Type B pancreatic cell (in vitro differentiated cells): ENCODE data around the gene GJA9. TPM values are rescaled to one million over a fixed set of nuclear protein-coding genes. Genes with fewer than 3 reads are reported as not detected.

Experiments used
- DNase-seq: peaks from one replicate; pipeline ENCODE4 v3.0.0; 2021; ENCODE audit warnings: mixed read lengths; ENCODE audit not compliant: unreplicated experiment; ENCODE audit errors: extremely low spot score
- H3K27ac Mint-ChIP-seq: 2 replicates; pipeline ENCODE4 v1.8.0; 2021; ENCODE audit warnings: mild to moderate bottlenecking, mixed read lengths
- H3K27me3 Mint-ChIP-seq: 2 replicates; pipeline ENCODE4 v1.8.0; 2021; ENCODE audit warnings: mixed read lengths
- H3K36me3 Mint-ChIP-seq: 2 replicates; pipeline ENCODE4 v1.8.0; 2021; ENCODE audit warnings: mixed read lengths
- H3K4me1 Mint-ChIP-seq: one replicate; pipeline ENCODE4 v1.8.0; 2021; ENCODE audit warnings: mixed read lengths; ENCODE audit not compliant: unreplicated experiment
- H3K4me3 Mint-ChIP-seq: 2 replicates; pipeline ENCODE4 v1.8.0; 2021; ENCODE audit warnings: mild to moderate bottlenecking, mixed read lengths
- H3K9me3 Mint-ChIP-seq: 2 replicates; pipeline ENCODE4 v1.8.0; 2021; ENCODE audit warnings: mixed read lengths
- total RNA-seq: library from RNA; stranded (reverse); gene quantifications from 2 replicates; pipeline ENCODE4 v1.2.1, GENCODE V29; 2021; ENCODE audit warnings: low replicate concordance
- TF ChIP-seq, protein P1 (sequence below): fragments of 200-600 bp; sonication (generic); conservative IDR thresholded peaks from 2 replicates; pipeline ENCODE4 v1.5.0; 2021; ENCODE audit warnings: antibody characterized with exemption, mild to moderate bottlenecking

The GJA9 gene
- total RNA-seq, 1 donor from 2014 or later = not detected

DNA sequence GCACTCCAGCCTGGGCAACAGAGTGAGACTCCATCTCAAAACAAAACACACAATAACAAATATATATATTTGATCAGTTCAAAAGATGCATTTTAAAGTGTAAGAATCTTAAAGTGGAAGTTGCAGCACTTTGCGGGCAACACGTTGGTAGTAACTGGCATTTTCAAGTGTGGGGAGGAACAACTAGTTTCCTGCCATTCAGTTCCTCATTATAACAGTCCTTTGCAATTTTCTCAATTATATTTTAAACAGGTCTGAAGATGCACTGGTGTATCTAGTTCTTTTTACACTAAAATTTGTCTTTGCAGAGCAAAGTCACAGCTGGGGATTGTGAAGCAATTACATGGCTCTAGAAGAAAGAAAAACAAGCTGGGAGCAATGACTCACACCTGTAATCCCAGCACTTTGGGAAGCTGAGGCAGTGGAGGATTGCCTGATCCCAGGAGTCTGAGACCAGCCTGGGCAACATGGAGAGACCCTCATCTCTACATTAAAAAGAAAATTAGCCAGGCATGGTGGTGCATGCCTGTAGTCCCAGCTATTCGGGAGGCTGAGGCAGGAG, 47.1 kb downstream of the GJA9 start:
- peaks cover 27% of the 10 kb centered on the region for H3K27me3 Mint-ChIP-seq
- no peak for DNase-seq
- H3K9me3 Mint-ChIP-seq = no peaks in the 10 kb centered on the region
- no peaks in the 10 kb centered on the region for H3K36me3 Mint-ChIP-seq
- no peak overlapping the region for H3K27ac Mint-ChIP-seq
- H3K4me1 Mint-ChIP-seq = no peaks in the 10 kb centered on the region
- TF ChIP-seq, protein P1, sequence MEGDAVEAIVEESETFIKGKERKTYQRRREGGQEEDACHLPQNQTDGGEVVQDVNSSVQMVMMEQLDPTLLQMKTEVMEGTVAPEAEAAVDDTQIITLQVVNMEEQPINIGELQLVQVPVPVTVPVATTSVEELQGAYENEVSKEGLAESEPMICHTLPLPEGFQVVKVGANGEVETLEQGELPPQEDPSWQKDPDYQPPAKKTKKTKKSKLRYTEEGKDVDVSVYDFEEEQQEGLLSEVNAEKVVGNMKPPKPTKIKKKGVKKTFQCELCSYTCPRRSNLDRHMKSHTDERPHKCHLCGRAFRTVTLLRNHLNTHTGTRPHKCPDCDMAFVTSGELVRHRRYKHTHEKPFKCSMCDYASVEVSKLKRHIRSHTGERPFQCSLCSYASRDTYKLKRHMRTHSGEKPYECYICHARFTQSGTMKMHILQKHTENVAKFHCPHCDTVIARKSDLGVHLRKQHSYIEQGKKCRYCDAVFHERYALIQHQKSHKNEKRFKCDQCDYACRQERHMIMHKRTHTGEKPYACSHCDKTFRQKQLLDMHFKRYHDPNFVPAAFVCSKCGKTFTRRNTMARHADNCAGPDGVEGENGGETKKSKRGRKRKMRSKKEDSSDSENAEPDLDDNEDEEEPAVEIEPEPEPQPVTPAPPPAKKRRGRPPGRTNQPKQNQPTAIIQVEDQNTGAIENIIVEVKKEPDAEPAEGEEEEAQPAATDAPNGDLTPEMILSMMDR = no peak
- H3K4me3 Mint-ChIP-seq = no peak overlapping the region

- H3K27ac Mint-ChIP-seq = peak overlapping the region; percentile 49
- TF ChIP-seq, protein P1 = no peak
- H3K27me3 Mint-ChIP-seq = peaks cover 31% of the 10 kb centered on the region
- no peaks in the 10 kb centered on the region for H3K4me1 Mint-ChIP-seq
- H3K4me3 Mint-ChIP-seq = no peak overlapping the region
- no peak for DNase-seq
- H3K9me3 Mint-ChIP-seq = no peaks in the 10 kb centered on the region
- H3K36me3 Mint-ChIP-seq = no peaks in the 10 kb centered on the region
Observed at GRCh38 chr1:38833146-38833545, 48.2 kb downstream of the GJA9 start.

DNA sequence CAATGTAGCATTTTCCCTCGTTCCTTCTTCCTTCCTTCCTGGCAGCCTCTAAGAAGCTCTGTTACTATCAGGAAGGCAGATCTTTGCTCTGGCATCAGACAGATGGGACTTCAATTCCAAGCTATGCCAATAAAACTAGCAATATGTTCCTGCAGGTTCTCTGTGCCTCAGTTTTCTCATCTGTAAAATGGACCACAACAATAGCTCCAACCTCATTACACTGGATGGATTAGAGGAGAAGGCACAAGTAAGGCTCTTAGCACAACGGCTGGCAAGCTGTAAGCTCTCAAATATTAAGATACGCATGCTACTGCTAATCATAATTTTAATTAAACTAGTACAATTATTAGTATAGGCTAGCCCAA, 49.0 kb downstream of the GJA9 start:
- DNase-seq = no peak
- Mint-ChIP-seq H3K27me3 (peaks cover 31% of the 10 kb centered on the region), H3K27ac (no peak overlapping the region), H3K4me1 (no peaks in the 10 kb centered on the region), H3K36me3 (no peaks in the 10 kb centered on the region), H3K9me3 (no peaks in the 10 kb centered on the region), H3K4me3 (no peak overlapping the region)
- TF ChIP-seq, protein P1 = no peak

GRCh38 chr1:38831731-38832369, 49.5 kb downstream of the GJA9 start:
- H3K27ac Mint-ChIP-seq = no peak overlapping the region
- peaks cover 36% of the 10 kb centered on the region for H3K27me3 Mint-ChIP-seq
- H3K9me3 Mint-ChIP-seq = no peaks in the 10 kb centered on the region
- DNase-seq = no peak
- TF ChIP-seq, protein P1 = no peak
- H3K4me3 Mint-ChIP-seq = no peak overlapping the region
- no peaks in the 10 kb centered on the region for H3K36me3 Mint-ChIP-seq
- H3K4me1 Mint-ChIP-seq = no peaks in the 10 kb centered on the region

GRCh38 chr1:38829368-38829767, 52.0 kb downstream of the GJA9 start:
- Mint-ChIP-seq H3K27me3 (peaks cover 56% of the 10 kb centered on the region), H3K27ac (no peak overlapping the region), H3K4me1 (no peaks in the 10 kb centered on the region), H3K36me3 (no peaks in the 10 kb centered on the region), H3K9me3 (no peaks in the 10 kb centered on the region), H3K4me3 (no peak overlapping the region)
- TF ChIP-seq, protein P1 = no peak
- no peak for DNase-seq
